Measurements from ENCODE around the gene SLC16A8. TPM values are rescaled to one million over a fixed set of nuclear protein-coding genes. Genes with fewer than 3 reads are reported as not detected.

The SLC16A8 gene
- total and polyA plus RNA-seq, 8 donors, result 0.05 to 0.57 (median 0.06) TPM; not detected in 5

DNA sequence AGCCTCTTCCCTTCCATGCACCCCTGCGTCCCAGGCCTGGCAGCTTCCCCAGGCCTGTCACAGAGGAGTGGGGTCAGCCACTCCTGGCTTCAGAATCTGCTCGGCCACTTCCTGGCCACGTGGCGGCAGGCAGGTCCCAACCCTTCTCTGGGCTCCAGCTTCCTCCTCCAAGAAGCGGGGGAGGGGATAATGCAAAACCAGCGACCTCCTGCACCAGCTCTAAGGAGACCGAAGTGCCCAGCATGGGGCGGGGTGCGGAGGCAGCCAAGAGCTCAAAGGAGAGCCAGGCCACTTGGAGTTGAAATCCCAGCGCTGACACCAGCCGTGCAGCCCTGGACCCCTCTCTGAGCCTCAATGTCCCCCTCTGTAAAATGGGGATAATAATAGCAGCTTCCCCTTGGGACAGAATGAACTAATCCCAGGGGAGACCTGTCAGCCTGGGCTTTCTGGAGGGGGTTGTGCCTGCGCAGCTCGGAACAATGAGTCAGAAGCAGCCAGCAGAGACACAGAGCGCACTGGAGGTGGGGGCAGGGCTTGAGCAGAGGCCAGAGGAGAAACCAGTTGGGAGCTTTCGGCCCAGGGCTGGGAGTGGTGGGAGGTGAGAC is 49.6 kb downstream of the SLC16A8 start:
- Histone ChIP-seq H3K27me3 (no peaks in the 10 kb centered on the region), H3K4me3 (no peak overlapping the region), H3K27ac (peak overlapping the region in 2 of 4 donors; percentile 41 to 53), H3K4me1 (no peaks in the 10 kb centered on the region), H3K36me3 (no peaks in the 10 kb centered on the region), H3K9me3 (no peaks in the 10 kb centered on the region)
- TF ChIP-seq, protein P1, sequence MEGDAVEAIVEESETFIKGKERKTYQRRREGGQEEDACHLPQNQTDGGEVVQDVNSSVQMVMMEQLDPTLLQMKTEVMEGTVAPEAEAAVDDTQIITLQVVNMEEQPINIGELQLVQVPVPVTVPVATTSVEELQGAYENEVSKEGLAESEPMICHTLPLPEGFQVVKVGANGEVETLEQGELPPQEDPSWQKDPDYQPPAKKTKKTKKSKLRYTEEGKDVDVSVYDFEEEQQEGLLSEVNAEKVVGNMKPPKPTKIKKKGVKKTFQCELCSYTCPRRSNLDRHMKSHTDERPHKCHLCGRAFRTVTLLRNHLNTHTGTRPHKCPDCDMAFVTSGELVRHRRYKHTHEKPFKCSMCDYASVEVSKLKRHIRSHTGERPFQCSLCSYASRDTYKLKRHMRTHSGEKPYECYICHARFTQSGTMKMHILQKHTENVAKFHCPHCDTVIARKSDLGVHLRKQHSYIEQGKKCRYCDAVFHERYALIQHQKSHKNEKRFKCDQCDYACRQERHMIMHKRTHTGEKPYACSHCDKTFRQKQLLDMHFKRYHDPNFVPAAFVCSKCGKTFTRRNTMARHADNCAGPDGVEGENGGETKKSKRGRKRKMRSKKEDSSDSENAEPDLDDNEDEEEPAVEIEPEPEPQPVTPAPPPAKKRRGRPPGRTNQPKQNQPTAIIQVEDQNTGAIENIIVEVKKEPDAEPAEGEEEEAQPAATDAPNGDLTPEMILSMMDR (IDR thresholded peaks at IDR 0.05), result no peak
- DNase-seq (peak in 4 of 6 donors; percentile 37 to 63 (median 52)), ATAC-seq (peak; percentile 71 to 85 (median 81)), FAIRE-seq (no peak)
- intact Hi-C loops (cut with DNase I), result no loop called here
- WGBS, 2 donors, result 62 to 68% methylated on average over 14 to 15 of the region's 15 CpGs

DNA sequence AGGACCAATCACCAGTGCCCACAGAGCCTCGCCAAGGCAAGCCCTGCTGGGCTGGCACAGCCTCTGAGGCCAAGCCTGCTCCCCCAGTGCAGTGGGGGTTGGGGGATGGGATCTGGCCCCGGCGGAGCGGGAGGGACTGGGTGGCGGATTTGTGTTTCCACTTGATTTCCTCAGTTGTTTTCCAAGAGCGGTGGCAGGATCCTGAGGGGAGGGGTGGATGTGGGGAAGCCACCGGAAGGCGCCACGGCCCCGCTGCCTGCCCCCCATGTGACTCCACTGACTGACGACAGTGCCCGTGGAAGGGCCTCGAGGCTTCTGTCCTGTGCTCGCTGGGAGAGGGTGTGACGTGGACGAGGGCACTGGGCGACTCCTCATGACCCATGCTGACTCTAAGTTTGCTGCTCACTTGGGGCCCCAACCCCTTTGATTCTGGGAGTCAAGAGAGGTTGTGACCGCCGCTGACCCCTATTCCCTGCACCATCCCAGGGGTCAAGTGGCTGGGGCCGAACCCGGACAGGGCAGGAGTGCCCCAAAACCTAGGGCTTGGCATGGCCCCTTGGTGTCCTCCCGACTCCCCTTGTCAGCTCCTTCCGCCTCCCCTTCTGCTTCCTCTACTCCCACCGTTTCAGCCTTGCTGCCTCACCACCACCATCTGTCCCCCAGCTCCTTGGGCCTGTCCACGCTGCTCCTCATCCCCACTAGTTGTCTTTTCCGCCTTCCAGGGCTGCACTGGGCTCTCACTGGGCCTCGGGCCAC is 50.3 kb downstream of the SLC16A8 start:
- intact Hi-C loops (cut with DNase I), result no loop called here
- H3K9me3 ChIP-seq, result no peaks in the 10 kb centered on the region
- no peak for ATAC-seq
- no peaks in the 10 kb centered on the region for H3K36me3 ChIP-seq
- 79 to 80% methylated on average over 24 to 27 of the region's 27 CpGs for WGBS, 2 donors
- peak in 1 of 6 donors; percentile 11 for DNase-seq
- H3K4me3 ChIP-seq, result no peak overlapping the region
- no peaks in the 10 kb centered on the region for H3K4me1 ChIP-seq
- no peak for FAIRE-seq
- H3K27ac ChIP-seq, result peak overlapping the region in 2 of 4 donors; percentile 41 to 53
- TF ChIP-seq, protein P1 (IDR thresholded peaks at IDR 0.05), result no peak
- no peaks in the 10 kb centered on the region for H3K27me3 ChIP-seq

DNA sequence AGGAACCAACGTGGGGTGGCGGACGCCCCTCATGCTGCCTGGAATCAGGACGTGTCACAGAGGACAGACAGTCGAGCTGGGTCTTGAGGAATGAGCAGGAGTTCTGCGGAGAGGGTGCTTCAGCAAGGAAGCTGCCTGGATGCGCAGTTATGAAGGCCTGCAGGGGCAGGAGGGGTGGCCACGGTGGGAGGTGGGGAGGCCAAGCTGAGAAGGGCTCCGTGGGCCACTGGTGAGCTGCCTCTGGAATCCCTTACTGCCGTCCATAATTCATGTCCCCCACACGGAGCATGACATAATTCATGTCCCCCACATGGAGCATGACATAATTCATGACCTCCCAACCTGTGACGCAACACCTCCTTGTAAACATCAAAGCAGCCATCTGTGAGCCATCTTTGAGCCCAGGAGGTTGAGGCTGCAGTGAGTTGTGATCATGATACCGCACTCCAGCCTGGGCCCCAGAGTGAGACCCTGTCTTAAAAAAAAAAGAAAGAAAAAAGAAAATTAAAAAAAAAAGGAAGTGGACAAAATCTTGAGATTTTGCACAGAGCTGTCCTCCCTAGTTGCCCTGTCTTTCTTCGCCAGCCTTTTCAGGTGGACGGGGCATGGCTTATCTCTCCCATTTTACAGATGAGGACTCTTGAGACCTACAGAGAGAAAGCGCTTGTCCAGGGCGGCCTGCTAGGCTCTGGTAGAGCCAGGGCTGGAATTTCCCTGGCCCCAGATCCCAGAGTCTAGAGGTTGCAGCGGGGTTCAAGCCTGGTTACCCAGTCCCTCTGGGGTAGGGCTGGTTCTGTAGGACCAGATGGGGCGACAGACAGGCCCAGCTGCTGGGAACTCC is 51.1 kb downstream of the SLC16A8 start:
- Histone ChIP-seq H3K4me1 (no peaks in the 10 kb centered on the region), H3K27ac (no peak overlapping the region), H3K9me3 (no peaks in the 10 kb centered on the region), H3K4me3 (no peak overlapping the region), H3K36me3 (no peaks in the 10 kb centered on the region), H3K27me3 (no peaks in the 10 kb centered on the region)
- FAIRE-seq, result no peak
- DNase-seq, result peak in 1 of 6 donors; percentile 11
- ATAC-seq, result no peak
- 75 to 77% methylated on average over 19 of the region's 19 CpGs for WGBS, 2 donors
- intact Hi-C loops (cut with DNase I), result no loop called here
- TF ChIP-seq, protein P1 (IDR thresholded peaks at IDR 0.05), result no peak

DNA sequence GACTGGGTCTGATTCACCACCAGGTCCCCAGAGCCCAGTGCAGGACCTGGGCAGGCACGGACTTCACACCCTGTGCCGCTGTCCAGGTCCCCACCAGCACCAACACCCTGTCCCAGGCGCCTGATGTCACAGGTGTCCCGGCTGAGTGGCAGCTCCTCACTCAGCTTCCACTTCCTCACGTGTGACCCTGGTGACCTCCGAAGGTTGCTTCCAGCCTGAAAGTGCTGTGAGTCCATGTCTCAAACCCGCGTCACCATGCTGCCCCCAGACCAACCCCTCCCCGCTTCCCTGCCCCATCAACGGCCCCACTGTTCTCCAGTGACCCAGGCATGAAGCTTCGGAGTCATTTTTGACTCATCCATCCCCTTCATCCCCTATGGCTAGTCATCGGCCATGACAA is 52.5 kb downstream of the SLC16A8 start:
- peak in 1 of 6 donors; percentile 18 for DNase-seq
- intact Hi-C loops (cut with DNase I), result no loop called here
- Histone ChIP-seq H3K27me3 (no peaks in the 10 kb centered on the region), H3K27ac (no peak overlapping the region), H3K36me3 (no peaks in the 10 kb centered on the region), H3K9me3 (no peaks in the 10 kb centered on the region), H3K4me3 (no peak overlapping the region), H3K4me1 (no peaks in the 10 kb centered on the region)
- FAIRE-seq, result no peak
- 80 to 88% methylated on average over 12 of the region's 12 CpGs for WGBS, 2 donors
- TF ChIP-seq, protein P1 (IDR thresholded peaks at IDR 0.05), result no peak
- no peak for ATAC-seq

All from pancreas (tissue), 10 donors.